Fibroblast of lung (primary cell): Measurements from ENCODE around the gene RHOXF2. TPM values are rescaled to one million over a fixed set of nuclear protein-coding genes. Genes with fewer than 3 reads are reported as not detected.
"Not testable (repeated sequence)": the region's sequence is repeated elsewhere in the genome, so short reads cannot be mapped to it uniquely, and the experiment has no call there.

Experiments
- DNase-seq, 2 donors: peaks; one replicate each; pipeline versions ENCODE4 v3.0.0 to v3.0.0-alpha.2; 2010; ENCODE audit warnings: low read depth in 2 of 2
- H2AFZ ChIP-seq: 2 replicates; pipeline ENCODE4 v1.5.1; 2012; ENCODE audit warnings: low read length, control low read depth, inconsistent platforms
- H3K27ac ChIP-seq: 2 replicates; pipeline ENCODE4 v1.5.1; 2011; ENCODE audit warnings: low read length, control low read depth; ENCODE audit not compliant: insufficient read depth
- H3K27me3 ChIP-seq: 2 replicates; pipeline ENCODE4 v1.5.1; 2011; ENCODE audit warnings: mild to moderate bottlenecking, low read length; ENCODE audit not compliant: control insufficient read depth, insufficient read depth
- H3K36me3 ChIP-seq: 2 replicates; pipeline ENCODE4 v1.5.1; 2011; ENCODE audit warnings: low read length; ENCODE audit not compliant: control insufficient read depth, insufficient read depth
- H3K4me1 ChIP-seq: 2 replicates; pipeline ENCODE4 v1.5.1; 2011; ENCODE audit warnings: low read length; ENCODE audit not compliant: control insufficient read depth, insufficient read depth; ENCODE audit errors: extremely low read depth
- H3K4me2 ChIP-seq: 2 replicates; pipeline ENCODE4 v1.5.1; 2011; ENCODE audit warnings: low read length, control low read depth; ENCODE audit not compliant: insufficient read depth; ENCODE audit errors: extremely low read depth
- H3K4me3 ChIP-seq, 4 experiments: fragments of 200-600 bp in 1 of 4; sonication (generic) in 1 of 4; replicated peaks in 1 of 4; 2 replicates each; pipeline ENCODE4 v1.5.1; 2011 to 2016; ENCODE audit warnings: low read length in 4 of 4, low read depth in 3 of 4, mild to moderate bottlenecking in 3 of 4, control low read depth in 2 of 4, inconsistent platforms in 1 of 4, mixed read lengths in 1 of 4; ENCODE audit not compliant: insufficient read depth in 1 of 4; ENCODE audit errors: control extremely low read depth in 1 of 4
- H3K79me2 ChIP-seq: 2 replicates; pipeline ENCODE4 v1.5.1; 2012; ENCODE audit warnings: mild to moderate bottlenecking, low read length, inconsistent platforms; ENCODE audit not compliant: control insufficient read depth, insufficient read depth
- H3K9ac ChIP-seq: 2 replicates; pipeline ENCODE4 v1.5.1; 2011; ENCODE audit warnings: mild to moderate bottlenecking, low read length, control low read depth; ENCODE audit not compliant: insufficient read depth
- H3K9me3 ChIP-seq: 2 replicates; pipeline ENCODE4 v1.5.1; 2012; ENCODE audit warnings: low read depth, low read length; ENCODE audit not compliant: control insufficient read depth, insufficient read depth
- H4K20me1 ChIP-seq: 2 replicates; pipeline ENCODE4 v1.5.1; 2011; ENCODE audit warnings: low read length; ENCODE audit not compliant: control insufficient read depth, insufficient read depth; ENCODE audit errors: extremely low read depth
- EZH2 ChIP-seq: IDR thresholded peaks from 2 replicates; pipeline ENCODE4 v1.5.1; 2012; ENCODE audit warnings: low read length, control low read depth, mild to moderate bottlenecking; ENCODE audit errors: missing control alignments
- polyA plus RNA-seq, 2 donors: library from polyadenylated mRNA; depleted of rRNA in 1 of 2; stranded (reverse) in 1 of 2; unstranded in 1 of 2; fragments of >200 nt; gene quantifications; 2 replicates each; pipeline ENCODE4 v1.2.1, GENCODE V29; 2011 to 2012; ENCODE audit warnings: missing spikeins in 1 of 2
- total RNA-seq: library from RNA; depleted of rRNA; stranded (reverse); fragments of >200 nt; gene quantifications from 2 replicates; pipeline ENCODE4 v1.2.1, GENCODE V29; 2014
- TF ChIP-seq, protein P1 (sequence below), 2 donors: IDR thresholded peaks in 1 of 2; conservative IDR thresholded peaks in 1 of 2; 1 replicate in 1 of 2; 2 replicates in 1 of 2; pipeline ENCODE4 v1.5.1; 2011 to 2012; ENCODE audit warnings: low read length in 2 of 2, control low read depth in 1 of 2, inconsistent platforms in 1 of 2, low read depth in 1 of 2, mild to moderate bottlenecking in 1 of 2

Gene RHOXF2
- total and polyA plus RNA-seq, 2 donors (not counting 1 experiment from before 2014, with no cell fraction given), result not detected

DNA sequence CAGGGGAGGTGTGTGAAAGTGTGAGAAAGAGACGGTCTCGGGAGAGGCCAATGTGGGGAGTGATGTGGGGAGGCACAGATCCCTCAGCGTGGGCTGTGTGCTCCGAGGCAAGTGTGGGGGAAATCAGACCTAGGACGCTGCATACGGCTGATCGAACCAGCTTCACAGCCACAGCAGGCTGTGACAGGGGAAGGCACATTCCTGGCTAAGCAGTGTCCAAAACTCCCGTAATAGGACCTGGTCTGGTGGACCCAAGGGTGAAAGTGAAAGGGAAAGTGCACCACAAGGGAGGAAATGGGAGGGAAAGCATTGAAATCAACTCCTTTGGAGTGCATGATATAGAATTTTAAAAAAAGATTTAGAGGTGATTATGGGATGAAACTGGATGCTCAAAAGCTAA, 10.9 kb upstream of the RHOXF2 start:
- no peak for TF ChIP-seq EZH2
- TF ChIP-seq, protein P1, sequence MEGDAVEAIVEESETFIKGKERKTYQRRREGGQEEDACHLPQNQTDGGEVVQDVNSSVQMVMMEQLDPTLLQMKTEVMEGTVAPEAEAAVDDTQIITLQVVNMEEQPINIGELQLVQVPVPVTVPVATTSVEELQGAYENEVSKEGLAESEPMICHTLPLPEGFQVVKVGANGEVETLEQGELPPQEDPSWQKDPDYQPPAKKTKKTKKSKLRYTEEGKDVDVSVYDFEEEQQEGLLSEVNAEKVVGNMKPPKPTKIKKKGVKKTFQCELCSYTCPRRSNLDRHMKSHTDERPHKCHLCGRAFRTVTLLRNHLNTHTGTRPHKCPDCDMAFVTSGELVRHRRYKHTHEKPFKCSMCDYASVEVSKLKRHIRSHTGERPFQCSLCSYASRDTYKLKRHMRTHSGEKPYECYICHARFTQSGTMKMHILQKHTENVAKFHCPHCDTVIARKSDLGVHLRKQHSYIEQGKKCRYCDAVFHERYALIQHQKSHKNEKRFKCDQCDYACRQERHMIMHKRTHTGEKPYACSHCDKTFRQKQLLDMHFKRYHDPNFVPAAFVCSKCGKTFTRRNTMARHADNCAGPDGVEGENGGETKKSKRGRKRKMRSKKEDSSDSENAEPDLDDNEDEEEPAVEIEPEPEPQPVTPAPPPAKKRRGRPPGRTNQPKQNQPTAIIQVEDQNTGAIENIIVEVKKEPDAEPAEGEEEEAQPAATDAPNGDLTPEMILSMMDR (conservative IDR thresholded peaks at IDR 0.05 in 1 of 2, IDR thresholded peaks at IDR 0.05 in 1 of 2; ENCODE audit: low read depth in 1 of 2, low read length in 2 of 2), result no peak
- H3K9me3 ChIP-seq, result no peaks in the 10 kb centered on the region
- H3K4me1 ChIP-seq, result no peaks in the 10 kb centered on the region
- no peak overlapping the region for H3K4me3 ChIP-seq
- no peaks in the 10 kb centered on the region for H3K79me2 ChIP-seq
- no peak overlapping the region for H2AFZ ChIP-seq
- H3K36me3 ChIP-seq, result no peaks in the 10 kb centered on the region
- DNase-seq, result no peak
- H3K4me2 ChIP-seq, result no peak overlapping the region
- H3K27ac ChIP-seq, result no peak overlapping the region
- H3K9ac ChIP-seq, result no peak overlapping the region
- H3K27me3 ChIP-seq, result no peaks in the 10 kb centered on the region
- no peaks in the 10 kb centered on the region for H4K20me1 ChIP-seq

DNA sequence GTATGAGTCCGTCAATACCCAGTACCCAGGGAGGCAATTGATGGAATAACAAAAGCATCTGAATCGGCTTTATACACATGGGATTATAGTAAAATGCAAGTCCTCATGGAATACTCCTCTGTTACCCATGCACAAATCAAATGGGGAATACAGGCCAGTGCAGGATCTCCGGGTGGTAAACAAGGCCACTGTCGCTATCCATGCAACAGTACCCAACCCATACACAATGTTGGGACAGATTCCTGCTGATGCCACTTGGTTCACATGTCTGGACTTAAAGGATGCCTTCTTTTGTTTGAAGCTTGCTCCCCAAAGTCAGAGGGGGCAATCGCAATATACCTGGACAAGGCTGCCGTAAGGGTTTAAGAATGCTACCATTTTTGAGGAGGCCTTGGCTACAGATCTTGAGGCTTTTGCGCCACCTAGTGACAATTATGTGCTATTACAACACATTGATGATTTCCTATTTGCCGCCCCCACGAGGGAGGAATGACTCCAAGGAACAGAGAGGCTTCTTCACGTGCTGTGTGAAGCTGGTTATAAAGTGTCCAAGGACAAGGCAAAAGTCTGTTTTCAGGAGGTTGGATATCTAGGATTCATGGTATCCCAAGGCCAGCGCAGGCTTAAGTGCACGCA, 8.2 kb upstream of the RHOXF2 start:
- not testable (repeated sequence) for H3K27me3 ChIP-seq, H3K4me3 ChIP-seq, H3K4me2 ChIP-seq, H2AFZ ChIP-seq, H3K36me3 ChIP-seq, H3K27ac ChIP-seq, H4K20me1 ChIP-seq, DNase-seq, H3K79me2 ChIP-seq, H3K9me3 ChIP-seq, H3K9ac ChIP-seq, H3K4me1 ChIP-seq

DNA sequence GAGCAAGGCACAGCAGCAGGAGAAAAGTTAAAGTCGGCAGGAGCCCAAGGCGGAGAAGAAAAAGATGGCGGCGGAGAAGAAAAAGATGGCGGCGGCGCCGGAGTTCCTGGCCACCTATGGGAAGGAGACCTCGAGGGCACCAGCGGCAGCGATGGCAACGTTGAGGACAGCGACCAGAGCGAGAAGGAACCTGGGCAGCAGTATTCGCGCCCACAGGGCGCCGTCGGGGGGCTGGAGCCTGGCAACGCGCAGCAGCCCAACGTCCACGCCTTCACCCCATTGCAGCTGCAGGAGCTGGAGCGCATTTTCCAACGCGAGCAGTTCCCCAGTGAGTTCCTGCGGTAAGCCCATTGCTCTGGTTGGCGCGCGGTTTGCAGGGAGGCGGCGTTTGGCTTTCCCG, 673 bp downstream of the RHOXF2 start:
- not testable (repeated sequence) for H3K27me3 ChIP-seq, H3K27ac ChIP-seq, H3K4me1 ChIP-seq, H3K4me3 ChIP-seq, H3K9ac ChIP-seq, H3K79me2 ChIP-seq, H3K36me3 ChIP-seq, DNase-seq, H3K4me2 ChIP-seq, H4K20me1 ChIP-seq, H2AFZ ChIP-seq, H3K9me3 ChIP-seq

DNA sequence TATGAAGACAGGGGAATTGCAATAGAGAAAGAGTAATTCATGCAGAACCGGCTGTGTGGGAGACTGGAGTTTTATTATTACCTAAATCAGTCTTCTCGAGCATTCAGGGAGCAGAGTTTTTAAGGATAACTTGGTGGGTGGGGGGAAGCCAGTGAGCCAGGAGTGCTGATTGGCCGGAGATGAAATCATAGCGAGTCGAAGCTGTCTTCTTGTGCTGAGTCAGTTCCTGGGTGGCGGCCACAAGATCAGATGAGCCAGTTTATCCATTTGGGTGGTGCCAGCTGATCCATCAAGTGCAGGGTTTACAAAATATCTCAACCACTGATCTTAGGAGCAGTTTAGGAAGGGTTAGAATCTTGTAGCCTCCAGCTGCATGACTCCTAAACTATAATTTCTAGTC, 34.8 kb downstream of the RHOXF2 start:
- not testable (repeated sequence) for H4K20me1 ChIP-seq, H3K9ac ChIP-seq, H3K9me3 ChIP-seq, H3K4me3 ChIP-seq, H3K4me1 ChIP-seq, H3K36me3 ChIP-seq, DNase-seq, H2AFZ ChIP-seq, H3K27ac ChIP-seq, H3K27me3 ChIP-seq, H3K79me2 ChIP-seq, H3K4me2 ChIP-seq

DNA sequence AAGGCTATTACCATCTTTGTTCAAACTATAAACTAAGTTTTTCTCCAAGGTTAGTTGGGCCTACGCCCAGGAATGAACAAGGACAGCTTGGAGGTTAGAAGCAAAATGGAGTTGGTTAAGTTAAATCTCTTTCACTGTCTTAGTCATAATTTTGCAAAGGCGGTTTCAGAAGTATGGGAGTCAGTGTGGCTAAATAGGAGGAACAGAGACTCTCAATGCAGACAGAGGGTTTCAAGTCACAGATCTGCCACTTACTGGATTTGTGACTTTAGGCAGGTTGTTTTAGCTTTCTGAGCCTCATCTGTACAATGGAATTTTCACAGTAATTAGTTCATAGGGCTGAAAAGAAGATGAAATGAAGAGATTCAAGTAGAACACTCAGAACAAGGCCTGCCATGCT, 35.3 kb downstream of the RHOXF2 start:
- H3K9ac ChIP-seq, H3K9me3 ChIP-seq, H2AFZ ChIP-seq, DNase-seq, H4K20me1 ChIP-seq, H3K4me3 ChIP-seq, H3K4me2 ChIP-seq, H3K27ac ChIP-seq, H3K36me3 ChIP-seq, H3K79me2 ChIP-seq, H3K27me3 ChIP-seq, H3K4me1 ChIP-seq: not testable (repeated sequence)

DNA sequence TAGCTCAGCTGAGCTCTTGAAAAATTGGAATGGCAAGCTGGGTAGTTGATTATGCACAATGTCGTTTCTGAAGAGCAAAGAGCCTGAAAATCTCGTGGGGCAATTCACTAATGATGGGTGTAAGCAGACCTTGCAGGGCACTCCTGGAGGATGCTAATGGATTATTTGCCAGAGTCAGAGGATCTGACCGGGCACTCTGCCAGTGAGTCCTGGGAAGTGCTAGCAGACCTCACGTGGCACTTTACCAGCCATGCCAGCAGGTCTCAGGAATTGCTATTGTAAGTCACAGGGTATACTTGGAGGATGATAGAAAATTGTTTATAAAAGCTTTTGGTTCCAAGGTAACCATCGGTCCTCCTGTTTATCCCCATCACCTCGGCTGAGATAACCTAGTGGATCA, 37.4 kb downstream of the RHOXF2 start:
- not testable (repeated sequence) for H3K4me3 ChIP-seq, H3K4me2 ChIP-seq, H3K9me3 ChIP-seq, DNase-seq, H3K27ac ChIP-seq, H2AFZ ChIP-seq, H3K4me1 ChIP-seq, H3K36me3 ChIP-seq, H3K27me3 ChIP-seq, H3K9ac ChIP-seq, H3K79me2 ChIP-seq, H4K20me1 ChIP-seq
